ENCODE data around the gene SFMBT2. TPM values are rescaled to one million over a fixed set of nuclear protein-coding genes. Genes with fewer than 3 reads are reported as not detected.

The SFMBT2 gene
- total and polyA plus RNA-seq, 4 donors = 2.9 to 11.0 (median 6.5) TPM

- no peaks in the 10 kb centered on the region for H3K36me3 ChIP-seq (ENCODE audit: control insufficient read depth in 4 of 4, insufficient read depth in 4 of 4, low read length in 4 of 4)
- peaks cover 0 to 9% (median 6%) of the 10 kb centered on the region in 3 donors for H3K27me3 ChIP-seq (ENCODE audit: control insufficient read depth in 3 of 3, insufficient read depth in 3 of 3, low read length in 2 of 3)
- TF ChIP-seq CTCF (IDR thresholded peaks at IDR 0.05; ENCODE audit: control extremely low read depth, extremely low read depth) = no peak
- no peak for DNase-seq
- ATAC-seq (ENCODE audit: insufficient read depth, low FRiP score) = no peak
- whole genome bisulfite sequencing, 2 donors = 88 to 92% methylated on average over 6 of the region's 6 CpGs
- H3K9me3 ChIP-seq (ENCODE audit: control insufficient read depth in 4 of 4, insufficient read depth in 3 of 4, low read length in 3 of 4) = peaks cover 0 to 7% (median 0%) of the 10 kb centered on the region in 4 donors
- no peak overlapping the region for H3K9ac ChIP-seq (ENCODE audit: insufficient read depth in 1 of 2, low read length in 2 of 2)
- no peak overlapping the region for H3K4me3 ChIP-seq
- peaks cover 0 to 2% (median 0%) of the 10 kb centered on the region in 5 donors for H3K4me1 ChIP-seq (ENCODE audit: control insufficient read depth in 5 of 5, insufficient read depth in 5 of 5, low read length in 5 of 5)
- H3K27ac ChIP-seq (ENCODE audit: low read depth in 1 of 2, low read length in 1 of 2) = no peak overlapping the region
Measured at GRCh38 chr10:7133958-7134357, 276.9 kb downstream of the SFMBT2 start.

- no peak for DNase-seq
- TF ChIP-seq CTCF (IDR thresholded peaks at IDR 0.05; ENCODE audit: control extremely low read depth, extremely low read depth) = no peak
- no peak for ATAC-seq (ENCODE audit: insufficient read depth, low FRiP score)
Measured at GRCh38 chr10:7133278-7133677, 277.6 kb downstream of the SFMBT2 start.

GRCh38 chr10:7130191-7130911 is 280.5 kb downstream of the SFMBT2 start:
- DNase-seq (no peak), ATAC-seq (ENCODE audit: insufficient read depth, low FRiP score) (no peak)
- Histone ChIP-seq H3K4me3 (no peak overlapping the region), H3K27ac (ENCODE audit: low read depth in 1 of 2, low read length in 1 of 2) (no peak overlapping the region), H3K36me3 (ENCODE audit: control insufficient read depth in 4 of 4, insufficient read depth in 4 of 4, low read length in 4 of 4) (no peaks in the 10 kb centered on the region), H3K9me3 (ENCODE audit: control insufficient read depth in 4 of 4, insufficient read depth in 3 of 4, low read length in 3 of 4) (peaks cover 0 to 7% (median 0%) of the 10 kb centered on the region in 4 donors), H3K27me3 (ENCODE audit: control insufficient read depth in 3 of 3, insufficient read depth in 3 of 3, low read length in 2 of 3) (peaks cover 0 to 14% (median 8%) of the 10 kb centered on the region in 3 donors), H3K4me1 (ENCODE audit: control insufficient read depth in 5 of 5, insufficient read depth in 5 of 5, low read length in 5 of 5) (peaks cover 0 to 2% (median 0%) of the 10 kb centered on the region in 5 donors), H3K9ac (ENCODE audit: insufficient read depth in 1 of 2, low read length in 2 of 2) (no peak overlapping the region)
- no peak for TF ChIP-seq CTCF (IDR thresholded peaks at IDR 0.05; ENCODE audit: control extremely low read depth, extremely low read depth)
- 77 to 80% methylated on average over 11 of the region's 11 CpGs for WGBS, 2 donors

More at GRCh38 chr10:7133278-7133677, 277.6 kb downstream of the SFMBT2 start:
- Histone ChIP-seq H3K4me1 (ENCODE audit: control insufficient read depth in 5 of 5, insufficient read depth in 5 of 5, low read length in 5 of 5) (peaks cover 0 to 2% (median 0%) of the 10 kb centered on the region in 5 donors), H3K4me3 (no peak overlapping the region), H3K9me3 (ENCODE audit: control insufficient read depth in 4 of 4, insufficient read depth in 3 of 4, low read length in 3 of 4) (peaks cover 0 to 7% (median 0%) of the 10 kb centered on the region in 4 donors), H3K27me3 (ENCODE audit: control insufficient read depth in 3 of 3, insufficient read depth in 3 of 3, low read length in 2 of 3) (peaks cover 0 to 9% (median 6%) of the 10 kb centered on the region in 3 donors), H3K9ac (ENCODE audit: insufficient read depth in 1 of 2, low read length in 2 of 2) (no peak overlapping the region), H3K27ac (ENCODE audit: low read depth in 1 of 2, low read length in 1 of 2) (no peak overlapping the region), H3K36me3 (ENCODE audit: control insufficient read depth in 4 of 4, insufficient read depth in 4 of 4, low read length in 4 of 4) (no peaks in the 10 kb centered on the region)
- 91 to 94% methylated on average over 11 of the region's 11 CpGs for WGBS, 2 donors

Data from lung (tissue), 12 donors.